Measurements from ENCODE around the gene ATR.

DNA sequence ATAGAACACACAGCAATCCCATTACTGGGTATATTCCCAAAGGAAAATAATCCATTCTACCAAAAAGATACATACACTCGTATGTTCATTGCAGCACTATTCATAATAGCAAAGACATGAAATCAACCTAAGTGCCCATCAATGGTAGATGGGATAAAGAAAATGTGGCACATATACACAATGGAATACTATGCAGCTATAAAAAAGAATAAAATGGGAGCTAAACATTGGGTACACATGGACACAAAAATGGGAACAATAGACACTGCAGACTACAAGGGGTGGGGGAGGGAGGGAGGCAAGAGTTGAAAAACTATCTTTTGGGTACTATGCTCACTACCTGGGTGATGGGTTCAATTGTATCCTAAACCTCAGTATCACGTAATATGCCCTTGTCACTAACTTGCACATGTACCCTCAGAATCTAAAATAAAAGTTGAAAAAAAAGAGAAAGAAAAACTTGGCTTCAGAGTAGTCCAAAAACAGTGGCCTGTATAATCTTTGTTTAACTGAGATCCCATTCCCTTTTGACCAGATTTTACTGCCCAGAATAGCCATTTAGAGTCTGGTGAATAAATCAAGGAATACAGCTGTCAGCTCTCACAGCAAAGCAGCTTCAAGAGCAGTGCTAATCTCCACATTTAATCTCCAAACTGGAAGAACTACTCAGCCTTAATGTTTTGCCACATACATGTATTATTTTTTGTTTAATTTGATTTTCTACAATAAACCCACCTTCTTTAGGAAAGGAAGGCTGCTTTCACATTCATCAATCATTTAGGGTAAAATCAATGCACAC is 76.1 kb downstream of the ATR start:
- TF ChIP-seq POLR2A (IDR thresholded peaks at IDR 0.05) = no peak
- TF ChIP-seq, protein P1, sequence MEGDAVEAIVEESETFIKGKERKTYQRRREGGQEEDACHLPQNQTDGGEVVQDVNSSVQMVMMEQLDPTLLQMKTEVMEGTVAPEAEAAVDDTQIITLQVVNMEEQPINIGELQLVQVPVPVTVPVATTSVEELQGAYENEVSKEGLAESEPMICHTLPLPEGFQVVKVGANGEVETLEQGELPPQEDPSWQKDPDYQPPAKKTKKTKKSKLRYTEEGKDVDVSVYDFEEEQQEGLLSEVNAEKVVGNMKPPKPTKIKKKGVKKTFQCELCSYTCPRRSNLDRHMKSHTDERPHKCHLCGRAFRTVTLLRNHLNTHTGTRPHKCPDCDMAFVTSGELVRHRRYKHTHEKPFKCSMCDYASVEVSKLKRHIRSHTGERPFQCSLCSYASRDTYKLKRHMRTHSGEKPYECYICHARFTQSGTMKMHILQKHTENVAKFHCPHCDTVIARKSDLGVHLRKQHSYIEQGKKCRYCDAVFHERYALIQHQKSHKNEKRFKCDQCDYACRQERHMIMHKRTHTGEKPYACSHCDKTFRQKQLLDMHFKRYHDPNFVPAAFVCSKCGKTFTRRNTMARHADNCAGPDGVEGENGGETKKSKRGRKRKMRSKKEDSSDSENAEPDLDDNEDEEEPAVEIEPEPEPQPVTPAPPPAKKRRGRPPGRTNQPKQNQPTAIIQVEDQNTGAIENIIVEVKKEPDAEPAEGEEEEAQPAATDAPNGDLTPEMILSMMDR (IDR thresholded peaks at IDR 0.05) = no peak

Data from testis (tissue), 2 donors.